ENCODE measurements around the gene ZNF606. TPM values are rescaled to one million over a fixed set of nuclear protein-coding genes. Genes with fewer than 3 reads are reported as not detected.

The ZNF606 gene
- total RNA-seq, result 7.7 and 12.1 TPM in 2 replicates

DNA sequence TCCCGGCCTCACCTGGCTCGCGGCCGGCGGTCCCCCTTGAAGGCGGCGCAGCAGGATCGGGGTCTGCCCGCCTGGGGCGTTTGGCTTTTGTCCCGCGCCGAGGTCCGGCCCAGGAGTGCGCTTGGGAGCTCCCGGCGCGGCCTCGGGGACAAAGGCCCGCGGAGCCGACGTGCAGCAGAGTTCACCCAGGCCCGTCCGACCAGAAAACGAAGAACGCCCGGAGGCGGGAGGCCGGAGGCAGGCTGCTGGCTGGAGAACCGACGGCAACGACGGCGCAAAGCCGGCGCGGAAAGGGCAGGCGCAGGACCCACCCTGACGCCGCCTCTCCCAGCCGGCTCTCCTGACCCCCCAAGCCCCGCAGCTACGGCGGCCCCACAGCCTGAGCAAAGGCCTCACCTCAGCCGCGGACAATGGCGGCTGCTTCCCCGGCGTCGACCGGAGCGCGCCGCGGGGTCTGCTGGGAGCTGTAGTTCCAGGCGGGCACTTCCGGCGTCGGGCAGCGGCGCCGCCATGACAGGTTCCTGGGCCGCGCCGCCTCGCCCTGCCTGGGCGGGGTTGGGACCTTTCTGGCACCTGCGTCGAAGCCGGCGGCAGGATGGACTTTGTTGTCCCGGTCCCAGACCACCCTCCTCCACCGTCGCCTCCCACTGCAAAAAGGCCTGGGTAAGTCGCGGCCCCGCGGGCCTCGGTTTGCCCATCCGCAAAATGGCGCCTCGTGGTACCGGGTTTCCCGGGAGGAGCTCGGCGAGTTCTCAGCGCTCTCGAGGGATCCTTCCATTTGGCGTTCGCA lies at the start of gene ZNF606:
Gene ZNF606 (minus strand): TSS at position 437 of the 790 bp plus-strand sequence. CDS start 1,501 bp downstream, outside the sequence.

DNA sequence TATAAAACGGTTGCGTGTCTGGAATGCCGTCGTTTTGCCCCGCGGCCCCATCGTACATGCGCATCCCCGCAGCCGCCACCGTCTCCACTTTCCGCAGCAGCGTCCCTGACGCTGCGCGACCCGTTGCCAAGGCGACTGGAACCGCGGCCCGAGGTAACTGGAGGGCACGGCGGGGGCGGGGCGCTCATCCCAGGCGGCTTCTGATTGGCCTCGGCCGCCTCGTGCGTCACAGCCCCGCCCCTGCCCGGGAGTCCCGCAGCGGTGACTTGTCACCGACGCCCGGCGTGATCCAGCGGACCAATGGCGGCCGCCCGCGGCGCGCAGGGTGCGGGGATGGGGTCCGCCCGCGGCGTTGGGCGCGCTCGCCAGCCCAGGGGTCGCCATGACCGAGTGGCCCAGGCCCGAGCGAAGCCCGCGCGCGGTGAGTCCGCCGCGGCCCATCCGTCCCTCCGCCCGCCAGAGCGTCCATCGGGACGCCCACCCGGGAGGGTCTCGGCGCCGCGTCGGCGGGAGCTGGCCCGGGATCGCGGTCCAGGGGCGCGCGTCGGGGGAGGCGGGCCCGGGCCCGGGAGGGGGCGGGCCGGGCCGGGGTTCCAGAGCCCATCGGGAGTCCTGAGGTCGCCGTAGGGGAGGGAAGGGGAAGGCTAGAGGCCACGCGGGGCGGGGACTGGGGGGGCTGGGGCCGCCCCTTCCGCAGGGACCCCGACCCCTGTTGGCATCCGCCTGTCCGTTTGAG lies 31.3 kb upstream of the ZNF606 start, which contains the start of gene ZSCAN1:
Gene ZSCAN1 (plus strand): TSS at position 285 of the 736 bp plus-strand sequence. CDS start 3,812 bp downstream, outside the sequence.

DNA sequence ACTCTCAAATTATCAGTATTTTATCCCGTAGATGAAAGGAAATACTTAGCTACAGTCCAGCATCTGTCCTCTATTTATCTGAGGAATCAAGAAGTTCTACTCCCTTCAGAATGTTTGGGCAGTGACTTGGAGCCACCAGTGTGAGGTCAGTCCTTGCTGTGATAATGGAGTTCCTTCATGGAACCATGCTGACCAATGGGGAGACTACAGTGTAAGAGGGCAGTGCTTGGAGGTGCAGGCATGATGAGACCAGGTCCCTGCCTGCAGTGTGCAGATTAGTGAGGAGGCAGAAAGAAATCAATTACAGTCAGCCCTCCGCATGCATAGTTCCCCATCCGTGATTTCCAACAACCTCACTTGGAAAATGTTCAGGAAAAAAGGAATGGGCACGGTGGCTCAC lies 28.2 kb downstream of the ZNF606 start, which contains the start of gene C19orf18:
Gene C19orf18 (minus strand): TSS at position 101 of the 400 bp plus-strand sequence. CDS start 102 bp downstream, outside the sequence.

DNA sequence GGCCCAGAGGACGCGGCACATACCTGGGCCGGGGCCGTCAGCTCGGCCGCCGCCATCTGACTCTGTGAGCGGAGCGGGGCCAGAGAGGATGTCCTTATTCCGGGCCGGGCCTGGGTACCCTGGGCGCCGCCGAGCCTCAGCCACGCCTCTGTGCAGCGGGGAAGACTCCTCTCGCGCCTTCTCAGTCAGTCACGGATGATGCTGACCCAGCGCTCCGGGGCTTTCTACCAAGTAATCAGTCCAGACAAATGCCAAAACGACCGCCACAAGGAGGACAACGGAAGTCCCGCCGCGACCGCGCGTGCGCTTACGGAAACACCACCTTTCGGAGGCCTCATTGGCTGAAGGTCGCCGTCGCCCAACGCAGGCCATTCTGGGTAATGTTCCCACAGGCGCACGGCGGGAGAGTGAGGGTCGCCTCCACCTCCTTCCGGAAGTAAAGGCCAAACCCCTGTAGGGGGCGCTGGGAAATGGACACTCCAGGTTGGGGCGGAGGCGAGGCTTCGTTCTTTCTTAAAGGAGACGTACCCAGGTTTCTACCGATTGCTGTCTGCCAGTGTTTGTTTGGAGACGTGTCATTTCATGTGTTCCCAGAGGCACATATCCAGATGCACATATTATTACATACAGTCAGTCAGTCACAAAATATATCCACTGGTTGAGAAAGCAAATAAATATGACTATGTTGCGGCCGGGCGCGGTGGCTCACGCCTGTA lies 55.0 kb downstream of the ZNF606 start, which contains the start of gene ZNF256:
Gene ZNF256 (minus strand): TSS at position 288 of the 716 bp plus-strand sequence. CDS start 232 bp downstream, at position 56.

DNA sequence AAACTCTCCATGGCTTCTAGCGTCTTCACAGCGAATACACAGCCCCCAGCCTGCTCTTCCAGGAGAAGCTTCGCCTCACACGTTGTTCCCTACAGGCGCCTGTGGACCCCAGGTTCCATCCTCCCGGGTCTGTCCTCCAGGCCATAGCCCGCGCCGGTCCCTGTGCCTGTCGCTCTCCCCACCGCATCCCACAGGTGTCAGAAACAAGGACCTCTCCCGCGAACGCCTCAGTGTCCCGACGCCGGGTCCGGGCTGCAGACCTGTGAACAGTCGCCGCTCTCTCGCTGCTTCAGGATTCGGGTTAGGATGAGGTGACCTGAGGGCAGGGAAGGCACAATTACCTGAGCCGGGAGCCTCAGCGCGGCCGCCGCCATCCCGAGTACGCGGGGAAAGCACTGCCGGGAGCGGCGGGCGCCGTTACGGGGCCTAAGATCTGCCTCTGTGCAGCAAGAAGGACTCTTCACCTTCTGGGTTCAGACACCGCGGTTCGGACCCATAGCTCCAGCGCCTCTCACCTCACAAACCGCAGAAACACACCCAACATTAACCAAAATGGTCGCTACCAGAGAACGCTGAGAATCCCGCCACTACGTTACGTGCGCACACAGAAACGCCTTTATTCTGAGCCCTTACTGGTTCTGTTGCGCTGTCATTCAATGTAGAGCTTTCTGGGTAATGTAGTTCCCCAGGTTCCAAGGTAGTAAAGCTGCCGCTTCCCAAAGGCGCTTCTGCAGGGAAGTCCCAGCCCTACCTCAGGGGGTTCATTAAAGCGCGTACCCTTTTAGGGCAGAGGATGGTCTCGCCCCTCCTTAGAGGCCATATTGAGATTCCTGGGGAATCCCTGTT lies 67.6 kb downstream of the ZNF606 start, which contains the start of gene ZNF418:
Gene ZNF418 (minus strand): TSS at position 583 of the 846 bp plus-strand sequence. CDS start 1,580 bp downstream, outside the sequence.

Other genes with a start within 250 kb of the ZNF606 start
- 9.7 and 17.6 TPM in 2 replicates for gene ZNF586, start 233.1 kb downstream of the ZNF606 start, total RNA-seq
- 5.3 and 8.7 TPM in 2 replicates for gene ZNF552, start 187.9 kb downstream of the ZNF606 start, total RNA-seq
- 11.4 and 12.8 TPM in 2 replicates for gene ZNF587B, start 172.5 kb downstream of the ZNF606 start, total RNA-seq
- 9.0 and 9.9 TPM in 2 replicates for gene ZNF587, start 153.0 kb downstream of the ZNF606 start, total RNA-seq
- gene ZNF814, start 113.8 kb downstream of the ZNF606 start, total RNA-seq, result 4.2 and 8.0 TPM in 2 replicates
- gene ZNF417, start 86.2 kb downstream of the ZNF606 start, total RNA-seq, result 3.9 and 4.6 TPM in 2 replicates
- 1.0 and 1.7 TPM in 2 replicates for gene ZNF418, start 67.4 kb downstream of the ZNF606 start, total RNA-seq
- 0.88 and 3.7 TPM in 2 replicates for gene ZNF256, start 55.1 kb downstream of the ZNF606 start, total RNA-seq
- 0.28 TPM in 1 of 2 replicates, not detected in the other for gene C19orf18, start 28.3 kb downstream of the ZNF606 start, total RNA-seq
- gene ZSCAN1, start 31.2 kb upstream of the ZNF606 start, total RNA-seq, result not detected in 2 replicates
- 0.92 and 1.0 TPM in 2 replicates for gene ZNF135, start 56.5 kb upstream of the ZNF606 start, total RNA-seq
- 28.3 and 35.5 TPM in 2 replicates for gene ZSCAN18, start 95.4 kb upstream of the ZNF606 start, total RNA-seq
- gene ZNF329, start 148.0 kb upstream of the ZNF606 start, total RNA-seq, result 5.2 and 5.3 TPM in 2 replicates
- gene ZNF274, start 180.2 kb upstream of the ZNF606 start, total RNA-seq, result 16.3 and 23.1 TPM in 2 replicates
- 40.3 and 54.7 TPM in 2 replicates for gene ZNF544, start 226.1 kb upstream of the ZNF606 start, total RNA-seq